Fibroblast of pulmonary artery (primary cell): ENCODE data around the gene TMEM200B.

Experiments used
- DNase-seq: peaks from one replicate; pipeline ENCODE4 v3.0.0-alpha.2; 2010; ENCODE audit warnings: low read depth
- H3K4me3 ChIP-seq: replicated peaks from 2 replicates; pipeline ENCODE4 v1.5.1; 2011; ENCODE audit warnings: low read depth, mild to moderate bottlenecking, control low read depth, low read length, moderate library complexity
- CTCF ChIP-seq: IDR thresholded peaks from 2 replicates; pipeline ENCODE4 v1.5.1; 2011; ENCODE audit warnings: mild to moderate bottlenecking, control low read depth, low read length, inconsistent platforms; ENCODE audit errors: missing control alignments

Gene TMEM200B

GRCh38 chr1:29077155-29077554, 46.5 kb downstream of the TMEM200B start:
- H3K4me3 ChIP-seq: no peak overlapping the region
- no peak for TF ChIP-seq CTCF
- no peak for DNase-seq
